Neural cell (in vitro differentiated cells): Measurements from ENCODE around the gene SYDE2. TPM values are rescaled to one million over a fixed set of nuclear protein-coding genes. Genes with fewer than 3 reads are reported as not detected.

Source experiments
- H2AFZ ChIP-seq: fragments of 200-600, 300-800 bp; sonication (generic), shearing (Covaris generic); 2 replicates; pipeline ENCODE4 v1.6.0; 2014; ENCODE audit warnings: low read depth, mild to moderate bottlenecking, antibody characterized with exemption, low read length, moderate library complexity
- H3F3A ChIP-seq: fragments of 200-600 bp; shearing (Covaris generic); 2 replicates; pipeline ENCODE4 v1.6.1; 2016; ENCODE audit warnings: mild to moderate bottlenecking, moderate library complexity, mixed read lengths, antibody characterized with exemption, low read length; ENCODE audit not compliant: insufficient read depth, poor library complexity, severe bottlenecking
- H3K27ac ChIP-seq: fragments of 200-600, 300-800 bp; sonication (generic), shearing (Covaris generic); 2 replicates; pipeline ENCODE4 v1.5.1; 2014; ENCODE audit warnings: mild to moderate bottlenecking, low read length, moderate library complexity
- H3K27me3 ChIP-seq: fragments of 300-800, 200-600 bp; sonication (generic), shearing (Covaris generic); 2 replicates; pipeline ENCODE4 v1.6.0; 2014; ENCODE audit warnings: mild to moderate bottlenecking, low read depth, low read length, moderate library complexity; ENCODE audit not compliant: insufficient read depth
- H3K36me3 ChIP-seq: fragments of 300-800, 200-600 bp; sonication (generic), shearing (Covaris generic); 2 replicates; pipeline ENCODE4 v1.5.1; 2014; ENCODE audit warnings: mild to moderate bottlenecking, antibody characterized with exemption, low read length, moderate library complexity; ENCODE audit not compliant: insufficient read depth
- H3K4me2 ChIP-seq: fragments of 300-800, 200-600 bp; sonication (generic), shearing (Covaris generic); 2 replicates; pipeline ENCODE4 v1.6.0; 2014; ENCODE audit warnings: mild to moderate bottlenecking, low read length
- H3K4me3 ChIP-seq: fragments of 300-800, 200-600 bp; sonication (generic), shearing (Covaris generic); 2 replicates; pipeline ENCODE4 v1.5.1; 2014; ENCODE audit warnings: mild to moderate bottlenecking, low read length, moderate library complexity
- H3K79me2 ChIP-seq: fragments of 200-600 bp; shearing (Covaris generic); replicated peaks from 2 replicates; pipeline ENCODE4 v1.6.0; 2014; ENCODE audit warnings: mild to moderate bottlenecking, low read length, moderate library complexity; ENCODE audit not compliant: insufficient read depth
- H3K9ac ChIP-seq: fragments of 300-800, 200-600 bp; sonication (generic), shearing (Covaris generic); 2 replicates; pipeline ENCODE4 v1.6.1; 2016; ENCODE audit warnings: mild to moderate bottlenecking, low read length, mixed read lengths
- H3K9me2 ChIP-seq: fragments of 200-600 bp; shearing (Covaris generic); 2 replicates; pipeline ENCODE4 v1.6.1; 2016; ENCODE audit warnings: mild to moderate bottlenecking, low read length, mixed read lengths; ENCODE audit not compliant: insufficient read depth
- H3K9me3 ChIP-seq: fragments of 200-600, 300-800 bp; sonication (generic), shearing (Covaris generic); 2 replicates; pipeline ENCODE4 v1.6.1; 2016; ENCODE audit warnings: mild to moderate bottlenecking, mixed run types, low read length, moderate library complexity, mixed read lengths
- H4K20me1 ChIP-seq: fragments of 200-600 bp; shearing (Covaris generic); 2 replicates; pipeline ENCODE4 v1.6.1; 2016; ENCODE audit warnings: mild to moderate bottlenecking, mixed run types; ENCODE audit not compliant: insufficient read depth
- EP300 ChIP-seq: fragments of 450-650 bp; conservative IDR thresholded peaks from 2 replicates; pipeline ENCODE4 v1.6.1; 2014; ENCODE audit warnings: antibody characterized with exemption, mild to moderate bottlenecking, moderate library complexity; ENCODE audit not compliant: poor library complexity, severe bottlenecking
- EZH2 ChIP-seq: fragments of 200-600, 300-800 bp; shearing (Covaris generic), sonication (generic); IDR thresholded peaks from 2 replicates; pipeline ENCODE4 v1.6.1; 2014; ENCODE audit warnings: antibody characterized with exemption, low read length, borderline replicate concordance, mild to moderate bottlenecking; ENCODE audit not compliant: insufficient read depth, poor library complexity, severe bottlenecking
- MXI1 ChIP-seq: fragments of 450-650 bp; conservative IDR thresholded peaks from 2 replicates; pipeline ENCODE4 v1.6.1; 2014; ENCODE audit warnings: antibody characterized with exemption, mild to moderate bottlenecking; ENCODE audit not compliant: poor library complexity, severe bottlenecking
- POLR2AphosphoS5 ChIP-seq: IDR thresholded peaks from 2 replicates; pipeline ENCODE4 v1.6.1; 2012
- RAD21 ChIP-seq: fragments of 450-650 bp; conservative IDR thresholded peaks from 2 replicates; pipeline ENCODE4 v1.6.1; 2014; ENCODE audit warnings: antibody characterized with exemption, mild to moderate bottlenecking, moderate library complexity
- TAF1 ChIP-seq: IDR thresholded peaks from 2 replicates; pipeline ENCODE4 v1.6.1; 2012; ENCODE audit warnings: low read depth
- polyA plus RNA-seq: library from polyadenylated mRNA; depleted of rRNA; stranded (reverse); fragments of >200 nt; gene quantifications from 2 replicates; pipeline ENCODE4 v1.2.3, GENCODE V29; 2014
- TF ChIP-seq, protein P1 (sequence below): IDR thresholded peaks from 2 replicates; pipeline ENCODE4 v1.6.1; 2012; ENCODE audit warnings: borderline replicate concordance
- TF ChIP-seq, protein P2 (sequence below): fragments of 450-650 bp; IDR thresholded peaks from 2 replicates; pipeline ENCODE4 v1.5.1; 2014; ENCODE audit warnings: antibody characterized with exemption, mild to moderate bottlenecking, moderate library complexity; ENCODE audit not compliant: poor library complexity, severe bottlenecking

SYDE2 gene
- polyA plus RNA-seq, 1 donor from 2014 or later = 0.66 TPM

DNA sequence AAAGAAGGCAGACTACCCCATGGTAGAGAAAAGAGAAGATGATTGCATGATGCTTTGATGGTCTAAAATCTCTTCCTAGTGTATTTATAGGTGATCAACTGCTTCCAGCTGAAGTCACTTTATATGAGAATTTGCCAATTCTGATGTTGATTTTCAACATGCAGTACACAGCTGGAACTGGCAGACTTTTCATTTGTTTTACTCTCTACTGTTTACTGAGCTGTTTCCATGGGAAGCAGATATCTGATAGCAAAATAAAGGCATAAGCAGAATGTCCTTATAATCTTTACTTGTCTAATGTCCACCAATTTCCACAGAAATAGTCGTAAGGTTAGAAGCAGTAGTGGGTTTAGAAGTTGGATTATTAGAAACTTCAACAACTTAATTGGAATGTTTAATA is 74.9 kb downstream of the SYDE2 start:
- Histone ChIP-seq H3K79me2 (no peaks in the 10 kb centered on the region), H3F3A (no peaks in the 10 kb centered on the region), H3K9ac (no peak overlapping the region), H3K27ac (no peak overlapping the region), H2AFZ (no peak overlapping the region), H3K36me3 (no peaks in the 10 kb centered on the region), H3K9me2 (no peaks in the 10 kb centered on the region), H3K27me3 (no peaks in the 10 kb centered on the region), H4K20me1 (no peaks in the 10 kb centered on the region), H3K4me2 (no peak overlapping the region), H3K4me3 (no peak overlapping the region), H3K9me3 (no peaks in the 10 kb centered on the region)
- TF ChIP-seq, protein P1, sequence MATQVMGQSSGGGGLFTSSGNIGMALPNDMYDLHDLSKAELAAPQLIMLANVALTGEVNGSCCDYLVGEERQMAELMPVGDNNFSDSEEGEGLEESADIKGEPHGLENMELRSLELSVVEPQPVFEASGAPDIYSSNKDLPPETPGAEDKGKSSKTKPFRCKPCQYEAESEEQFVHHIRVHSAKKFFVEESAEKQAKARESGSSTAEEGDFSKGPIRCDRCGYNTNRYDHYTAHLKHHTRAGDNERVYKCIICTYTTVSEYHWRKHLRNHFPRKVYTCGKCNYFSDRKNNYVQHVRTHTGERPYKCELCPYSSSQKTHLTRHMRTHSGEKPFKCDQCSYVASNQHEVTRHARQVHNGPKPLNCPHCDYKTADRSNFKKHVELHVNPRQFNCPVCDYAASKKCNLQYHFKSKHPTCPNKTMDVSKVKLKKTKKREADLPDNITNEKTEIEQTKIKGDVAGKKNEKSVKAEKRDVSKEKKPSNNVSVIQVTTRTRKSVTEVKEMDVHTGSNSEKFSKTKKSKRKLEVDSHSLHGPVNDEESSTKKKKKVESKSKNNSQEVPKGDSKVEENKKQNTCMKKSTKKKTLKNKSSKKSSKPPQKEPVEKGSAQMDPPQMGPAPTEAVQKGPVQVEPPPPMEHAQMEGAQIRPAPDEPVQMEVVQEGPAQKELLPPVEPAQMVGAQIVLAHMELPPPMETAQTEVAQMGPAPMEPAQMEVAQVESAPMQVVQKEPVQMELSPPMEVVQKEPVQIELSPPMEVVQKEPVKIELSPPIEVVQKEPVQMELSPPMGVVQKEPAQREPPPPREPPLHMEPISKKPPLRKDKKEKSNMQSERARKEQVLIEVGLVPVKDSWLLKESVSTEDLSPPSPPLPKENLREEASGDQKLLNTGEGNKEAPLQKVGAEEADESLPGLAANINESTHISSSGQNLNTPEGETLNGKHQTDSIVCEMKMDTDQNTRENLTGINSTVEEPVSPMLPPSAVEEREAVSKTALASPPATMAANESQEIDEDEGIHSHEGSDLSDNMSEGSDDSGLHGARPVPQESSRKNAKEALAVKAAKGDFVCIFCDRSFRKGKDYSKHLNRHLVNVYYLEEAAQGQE = no peak
- no peak for TF ChIP-seq MXI1
- no peak for TF ChIP-seq EP300
- no peak for TF ChIP-seq RAD21

DNA sequence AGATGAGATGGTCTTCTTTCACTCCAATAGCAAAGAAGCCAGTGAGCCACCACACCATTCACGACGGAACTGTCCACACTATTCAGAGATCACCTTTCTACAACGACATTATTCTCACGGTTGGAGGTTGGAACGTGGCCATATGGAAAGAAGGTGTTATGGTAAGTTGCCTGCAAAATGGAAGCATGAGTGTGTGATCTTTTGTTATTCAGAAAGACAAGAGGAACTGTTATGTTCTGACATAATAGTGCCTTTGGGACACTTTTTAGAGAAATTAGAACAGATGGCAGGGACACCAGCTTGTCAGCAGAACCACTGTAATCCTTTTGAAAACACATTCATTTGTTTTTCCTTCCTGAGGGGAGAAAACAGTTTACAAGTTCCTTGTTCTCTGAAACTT is 76.7 kb downstream of the SYDE2 start:
- Histone ChIP-seq H3K36me3 (no peaks in the 10 kb centered on the region), H3F3A (no peaks in the 10 kb centered on the region), H3K4me2 (no peak overlapping the region), H3K4me3 (no peak overlapping the region), H2AFZ (no peak overlapping the region), H3K9me3 (no peaks in the 10 kb centered on the region), H3K9me2 (no peaks in the 10 kb centered on the region), H3K27ac (no peak overlapping the region), H3K9ac (no peak overlapping the region), H3K27me3 (no peaks in the 10 kb centered on the region), H4K20me1 (no peaks in the 10 kb centered on the region), H3K79me2 (no peaks in the 10 kb centered on the region)
- TF ChIP-seq, protein P1 = no peak
- TF ChIP-seq TAF1 = no peak
- no peak for TF ChIP-seq MXI1
- no peak for TF ChIP-seq EP300
- TF ChIP-seq, protein P2, sequence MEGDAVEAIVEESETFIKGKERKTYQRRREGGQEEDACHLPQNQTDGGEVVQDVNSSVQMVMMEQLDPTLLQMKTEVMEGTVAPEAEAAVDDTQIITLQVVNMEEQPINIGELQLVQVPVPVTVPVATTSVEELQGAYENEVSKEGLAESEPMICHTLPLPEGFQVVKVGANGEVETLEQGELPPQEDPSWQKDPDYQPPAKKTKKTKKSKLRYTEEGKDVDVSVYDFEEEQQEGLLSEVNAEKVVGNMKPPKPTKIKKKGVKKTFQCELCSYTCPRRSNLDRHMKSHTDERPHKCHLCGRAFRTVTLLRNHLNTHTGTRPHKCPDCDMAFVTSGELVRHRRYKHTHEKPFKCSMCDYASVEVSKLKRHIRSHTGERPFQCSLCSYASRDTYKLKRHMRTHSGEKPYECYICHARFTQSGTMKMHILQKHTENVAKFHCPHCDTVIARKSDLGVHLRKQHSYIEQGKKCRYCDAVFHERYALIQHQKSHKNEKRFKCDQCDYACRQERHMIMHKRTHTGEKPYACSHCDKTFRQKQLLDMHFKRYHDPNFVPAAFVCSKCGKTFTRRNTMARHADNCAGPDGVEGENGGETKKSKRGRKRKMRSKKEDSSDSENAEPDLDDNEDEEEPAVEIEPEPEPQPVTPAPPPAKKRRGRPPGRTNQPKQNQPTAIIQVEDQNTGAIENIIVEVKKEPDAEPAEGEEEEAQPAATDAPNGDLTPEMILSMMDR = no peak
- TF ChIP-seq RAD21 = no peak
- TF ChIP-seq POLR2AphosphoS5 = no peak
- TF ChIP-seq EZH2 = no peak
